Measurements from ENCODE around the gene FBN2. TPM values are rescaled to one million over a fixed set of nuclear protein-coding genes. Genes with fewer than 3 reads are reported as not detected.

The FBN2 gene
- total and polyA plus RNA-seq, 12 donors = 2.2 to 237 (median 21.6) TPM

GRCh38 chr5:128407944-128408343, 130.1 kb downstream of the FBN2 start:
- H3K9me3 ChIP-seq (replicated peaks in 1 of 3) = no peaks in the 10 kb centered on the region
- no peaks in the 10 kb centered on the region for H3K27me3 ChIP-seq
- no peak overlapping the region for H3K4me3 ChIP-seq
- no peaks in the 10 kb centered on the region for H3K36me3 ChIP-seq (replicated peaks in 1 of 2)
- H3K4me1 ChIP-seq (replicated peaks in 1 of 2) = no peaks in the 10 kb centered on the region
- DNase-seq = no peak
- H3K27ac ChIP-seq = no peak overlapping the region
- TF ChIP-seq CTCF (IDR thresholded peaks at IDR 0.05) = no peak
- no peak for TF ChIP-seq POLR2A (IDR thresholded peaks at IDR 0.05)
- WGBS, 4 donors = 79 to 94% (median 88%) methylated on average over 1 of the region's 1 CpG
- intact Hi-C loops (cut with DNase I) = no loop called here

GRCh38 chr5:128406803-128407202, 131.2 kb downstream of the FBN2 start:
- 43 to 68% (median 61%) methylated on average over 3 of the region's 3 CpGs for WGBS, 4 donors
- TF ChIP-seq POLR2A (IDR thresholded peaks at IDR 0.05) (no peak), CTCF (IDR thresholded peaks at IDR 0.05) (no peak)
- DNase-seq = no peak
- intact Hi-C loops (cut with DNase I) = no loop called here
- Histone ChIP-seq H3K36me3 (replicated peaks in 1 of 2) (no peaks in the 10 kb centered on the region), H3K4me1 (replicated peaks in 1 of 2) (no peaks in the 10 kb centered on the region), H3K27me3 (no peaks in the 10 kb centered on the region), H3K4me3 (no peak overlapping the region), H3K9me3 (replicated peaks in 1 of 3) (no peaks in the 10 kb centered on the region), H3K27ac (no peak overlapping the region)

DNA sequence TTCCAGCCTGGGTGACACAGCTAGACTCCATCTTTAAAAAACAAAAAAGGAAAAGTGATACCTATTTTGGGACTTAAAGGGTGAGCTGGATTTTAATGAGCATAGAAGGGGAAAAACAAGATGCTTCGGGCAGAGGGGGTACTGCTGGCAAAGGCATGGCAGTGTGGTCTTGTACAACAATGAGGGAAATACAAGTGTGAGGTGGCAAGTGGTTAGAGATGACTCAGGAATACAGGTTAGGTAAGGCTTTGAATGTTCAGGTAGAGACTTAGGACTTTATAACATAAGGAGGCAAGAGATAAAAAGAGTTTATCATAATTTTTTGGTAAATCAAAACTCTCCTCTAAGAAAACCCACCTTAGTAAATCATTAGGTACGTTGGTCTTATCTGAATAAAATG, 132.9 kb downstream of the FBN2 start:
- intact Hi-C loops (cut with DNase I) = no loop called here
- Histone ChIP-seq H3K27ac (no peak overlapping the region), H3K27me3 (no peaks in the 10 kb centered on the region), H3K4me3 (no peak overlapping the region), H3K9me3 (replicated peaks in 1 of 3) (no peaks in the 10 kb centered on the region), H3K36me3 (replicated peaks in 1 of 2) (no peaks in the 10 kb centered on the region), H3K4me1 (replicated peaks in 1 of 2) (no peaks in the 10 kb centered on the region)
- TF ChIP-seq POLR2A (IDR thresholded peaks at IDR 0.05) = no peak
- no peak for TF ChIP-seq CTCF (IDR thresholded peaks at IDR 0.05)
- no peak for DNase-seq
- WGBS, 4 donors = 88 to 89% (median 89%) methylated on average over 2 of the region's 2 CpGs

GRCh38 chr5:128403333-128403732, 134.7 kb downstream of the FBN2 start:
- no peaks in the 10 kb centered on the region for H3K4me1 ChIP-seq (replicated peaks in 1 of 2)
- H3K4me3 ChIP-seq = no peak overlapping the region
- DNase-seq = no peak
- H3K9me3 ChIP-seq (replicated peaks in 1 of 3) = no peaks in the 10 kb centered on the region
- H3K36me3 ChIP-seq (replicated peaks in 1 of 2) = no peaks in the 10 kb centered on the region
- TF ChIP-seq CTCF (IDR thresholded peaks at IDR 0.05) = no peak
- no peak for TF ChIP-seq POLR2A (IDR thresholded peaks at IDR 0.05)
- H3K27ac ChIP-seq = no peak overlapping the region
- WGBS, 4 donors = 58 to 81% (median 75%) methylated on average over 4 of the region's 4 CpGs
- H3K27me3 ChIP-seq = no peaks in the 10 kb centered on the region
- intact Hi-C loops (cut with DNase I) = no loop called here
